Hepatocyte (in vitro differentiated cells): Measurements from ENCODE around the gene ARHGAP9.

Source experiments
- CTCF ChIP-seq: fragments of 200-600 bp; sonication (generic); IDR thresholded peaks from 2 replicates; pipeline ENCODE4 v1.5.1; 2016; ENCODE audit warnings: antibody characterized with exemption, mild to moderate bottlenecking; ENCODE audit not compliant: poor library complexity
- EZH2 ChIP-seq: fragments of 200-600 bp; sonication (generic); IDR thresholded peaks from 2 replicates; pipeline ENCODE4 v1.6.1; 2016; ENCODE audit warnings: antibody characterized with exemption, mild to moderate bottlenecking, borderline replicate concordance
- EZH2phosphoT487 ChIP-seq: fragments of 200-600 bp; sonication (generic); IDR thresholded peaks from one replicate; pipeline ENCODE4 v1.6.1; 2018; ENCODE audit warnings: antibody characterized with exemption, mild to moderate bottlenecking, low read depth, moderate library complexity; ENCODE audit not compliant: unreplicated experiment, severe bottlenecking

GRCh38 chr12:57435293-57435692, 44.4 kb downstream of the ARHGAP9 start:
- TF ChIP-seq CTCF (no peak), EZH2phosphoT487 (no peak), EZH2 (no peak)
